Activated CD8-positive, alpha-beta memory T cell treated with anti-CD3 and anti-CD28 coated beads, Interleukin-2, amount 50 U/mL, for 4 hours (primary cell): Measurements from ENCODE around the gene PCMT1.
A peak's percentile ranks its signal among the peaks of the same experiment; 100 is the strongest.
"Not testable (repeated sequence)": the region's sequence is repeated elsewhere in the genome, so short reads cannot be mapped to it uniquely, and the experiment has no call there.

Source experiments
- DNase-seq: peaks from one replicate; pipeline ENCODE4 v3.0.0-alpha.2; 2020

PCMT1 gene

DNA sequence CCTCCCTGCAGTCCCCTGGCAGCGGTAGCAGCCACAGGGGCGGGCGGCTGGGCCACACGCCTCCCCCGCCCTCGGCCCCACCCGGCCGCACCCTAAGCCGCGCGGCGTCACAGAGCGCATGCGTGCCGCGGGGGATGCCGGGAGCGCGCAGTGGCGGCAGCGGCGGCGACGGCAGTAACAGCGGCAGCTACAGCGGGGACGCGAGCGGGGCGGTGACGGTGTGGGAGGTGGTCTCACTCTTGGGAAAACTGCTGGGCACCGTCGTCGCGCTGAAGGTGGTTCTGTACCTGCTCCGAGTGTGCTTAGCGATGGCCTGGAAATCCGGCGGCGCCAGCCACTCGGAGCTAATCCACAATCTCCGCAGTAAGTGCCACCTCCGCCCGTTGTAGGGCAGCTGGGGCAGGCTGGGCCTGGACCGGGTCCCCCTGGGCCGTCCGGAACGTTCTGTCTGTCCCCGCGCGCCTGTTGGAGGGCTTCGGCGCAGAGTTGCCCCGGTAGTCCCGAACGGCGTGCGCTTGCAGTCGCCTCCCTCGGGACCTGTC is at the start of gene PCMT1:
Gene PCMT1, plus strand, starts transcription at position 148 of the 542 bp plus-strand sequence. Its CDS starts 161 bp downstream, at position 309.
- peak; percentile 90 for DNase-seq

DNA sequence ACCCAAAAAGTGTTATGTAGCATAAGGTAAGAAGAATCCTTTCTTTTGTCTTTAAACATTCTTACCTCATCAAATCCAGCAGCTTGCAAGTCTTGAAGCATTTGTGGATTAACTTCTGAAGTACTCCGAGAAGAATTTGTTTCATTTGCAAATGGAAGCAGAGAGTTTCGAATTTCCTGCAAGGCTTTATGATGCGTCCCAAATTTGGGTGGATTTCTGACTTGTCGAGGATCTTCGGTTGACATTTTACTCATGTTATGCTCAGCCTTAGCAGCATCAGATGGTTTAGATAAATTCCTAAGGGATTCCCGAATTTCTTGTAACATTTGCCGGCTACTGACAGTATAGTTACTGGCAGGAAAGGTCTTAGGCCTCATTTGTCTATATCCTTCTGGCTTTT is 47.8 kb upstream of the PCMT1 start:
- no peak for DNase-seq

DNA sequence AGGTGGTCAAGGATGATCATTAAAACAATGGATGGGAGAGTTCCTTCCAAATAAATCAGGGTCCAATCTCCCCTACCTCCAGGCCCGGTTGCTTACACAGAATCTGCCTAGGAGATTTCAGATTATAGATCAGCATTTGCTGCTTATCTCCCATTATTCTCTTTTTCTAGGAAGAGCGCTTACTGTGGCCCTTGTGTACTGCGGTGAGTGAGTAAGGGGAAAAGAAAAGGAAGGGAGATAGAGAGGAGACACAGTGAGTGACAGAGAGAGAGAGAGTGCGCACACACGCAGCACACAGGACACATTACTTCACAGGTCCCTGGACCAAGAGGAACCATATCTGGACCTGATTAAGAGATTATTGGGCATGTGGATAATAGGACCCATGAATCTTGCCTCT is 37.8 kb upstream of the PCMT1 start:
- no peak for DNase-seq

DNA sequence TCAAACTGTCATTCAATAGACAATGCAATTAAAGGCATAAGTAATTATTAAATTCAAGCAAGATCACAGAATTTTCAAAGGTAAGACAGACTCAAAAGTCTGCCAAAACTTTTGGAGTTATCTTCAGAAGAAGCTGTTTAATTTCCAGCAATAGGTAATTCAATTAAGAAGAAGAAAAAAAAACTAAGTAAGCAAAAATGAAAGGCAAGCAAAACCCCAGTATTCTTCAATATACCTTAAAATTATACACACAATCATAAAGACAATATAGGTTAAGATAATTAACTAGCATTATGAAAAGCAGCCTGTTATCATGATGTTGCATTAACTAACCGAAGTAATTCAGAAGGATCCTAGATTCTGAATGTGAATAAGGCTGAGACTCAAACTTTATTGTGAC is 35.1 kb upstream of the PCMT1 start:
- DNase-seq = no peak

DNA sequence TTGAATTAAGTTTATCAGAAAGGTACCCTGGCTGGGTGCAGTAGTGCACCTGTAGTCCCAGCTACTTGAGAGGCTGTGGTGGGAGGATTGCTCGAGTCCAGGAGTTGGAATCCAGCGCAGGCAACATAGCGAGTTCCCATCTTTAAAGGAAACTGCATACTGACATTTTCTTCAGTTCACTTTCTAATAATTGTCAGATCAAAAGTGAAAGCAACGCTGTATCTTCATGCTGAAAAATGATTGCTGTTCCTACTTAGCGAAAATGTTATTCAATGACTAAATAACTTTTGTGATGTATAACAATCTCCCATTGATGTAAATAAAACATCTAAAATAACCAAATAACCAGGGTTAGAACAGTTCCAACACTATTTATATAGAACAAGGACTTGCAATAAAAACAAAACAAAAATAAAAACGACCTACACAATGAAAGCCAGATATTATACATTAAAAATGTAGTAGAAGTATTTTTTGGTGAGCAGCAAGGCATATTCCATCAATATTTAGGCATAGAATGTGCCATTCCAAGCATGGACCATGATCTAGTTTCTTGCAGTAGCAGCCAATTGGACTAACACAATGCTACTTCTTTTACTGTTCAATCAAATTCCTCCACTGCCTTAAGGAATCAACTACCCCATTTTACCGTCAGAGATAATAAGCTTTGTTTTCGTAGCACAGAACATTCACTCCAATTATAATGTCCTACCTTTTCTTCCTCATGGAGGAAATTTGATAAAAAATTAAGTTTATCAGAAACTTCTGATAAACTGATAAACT is 33.2 kb upstream of the PCMT1 start:
- DNase-seq = no peak

DNA sequence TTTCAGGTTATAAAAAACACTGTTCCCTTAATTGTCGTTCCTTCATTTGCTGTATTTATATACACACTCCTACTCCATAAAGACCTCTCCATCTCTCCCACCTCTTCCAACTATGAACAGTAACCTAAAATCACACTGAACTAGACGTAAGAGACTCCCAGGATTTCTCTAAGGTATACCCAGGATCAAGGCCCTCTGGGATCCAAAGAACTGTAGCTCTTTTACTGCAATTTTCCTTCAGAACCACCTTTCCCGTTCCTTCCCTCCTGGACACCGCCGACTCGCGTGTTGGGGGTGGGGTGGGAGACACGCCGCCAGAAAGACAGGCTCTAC is 32.3 kb upstream of the PCMT1 start:
- no peak for DNase-seq

DNA sequence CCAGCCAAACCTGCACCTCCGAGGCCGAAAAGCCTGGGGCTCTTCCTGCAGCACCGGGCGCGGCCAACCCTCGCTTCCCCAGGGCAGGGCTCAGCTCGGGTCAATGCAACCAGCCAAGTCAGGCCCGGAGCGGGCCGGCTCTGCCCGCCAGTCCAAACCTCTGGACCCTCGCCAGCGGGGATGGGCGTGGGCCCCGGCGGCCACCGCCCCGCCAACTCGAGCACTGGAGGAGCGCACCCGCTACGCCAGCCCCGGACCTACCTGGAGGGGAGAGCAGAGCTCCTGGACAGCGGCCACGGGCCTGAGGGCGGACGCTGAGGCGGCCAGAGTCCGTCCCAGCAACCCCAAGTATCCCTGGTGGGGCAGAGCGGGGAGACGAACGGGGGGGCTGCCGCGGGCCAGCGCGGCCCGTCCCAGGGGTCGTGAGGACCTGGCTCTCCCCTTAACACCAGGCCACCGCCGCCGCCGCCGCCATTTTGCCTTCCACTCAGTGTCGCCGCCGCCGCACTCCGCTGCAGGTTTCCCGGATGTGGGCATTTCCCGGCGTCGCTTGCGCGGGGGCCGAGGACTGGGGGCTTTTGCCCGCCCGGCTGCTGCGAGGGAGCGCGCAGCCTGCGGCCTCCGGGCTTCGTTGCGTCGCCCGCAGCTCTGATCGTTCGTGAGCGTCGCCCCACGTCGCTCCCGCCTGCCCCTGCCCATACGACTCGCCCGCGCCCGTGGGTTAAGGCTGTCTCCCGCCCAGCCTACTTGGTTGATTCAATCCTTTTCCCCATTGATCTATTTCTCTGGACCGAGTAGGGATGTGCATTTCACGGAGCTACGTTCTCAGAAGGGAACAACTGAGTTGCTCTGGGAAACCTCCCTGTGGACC is 31.7 kb upstream of the PCMT1 start, which contains the start of gene LATS1:
Gene LATS1, minus strand, starts transcription at position 514 of the 871 bp plus-strand sequence. CDS start 15,975 bp downstream, outside the sequence.
- peak; percentile 93 for DNase-seq

DNA sequence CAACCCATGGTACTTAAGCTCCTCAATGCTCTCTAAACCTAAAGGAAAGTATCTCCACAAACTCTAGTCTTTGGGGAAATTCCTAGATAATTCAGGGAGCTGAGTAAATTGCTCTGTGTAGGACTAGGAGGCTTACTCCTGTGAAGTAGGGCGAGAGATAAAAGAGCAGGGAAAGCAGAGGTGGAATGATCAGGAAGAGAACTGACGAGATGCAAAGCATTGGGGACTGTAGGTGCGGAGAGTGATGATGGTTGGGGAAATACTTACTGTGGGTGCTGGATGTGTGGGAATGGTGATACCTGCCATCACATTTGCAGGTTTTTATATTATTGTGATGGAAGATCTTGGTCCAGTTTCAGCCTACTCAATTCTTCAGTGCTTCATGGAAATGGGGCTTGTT is 30.0 kb upstream of the PCMT1 start:
- no peak for DNase-seq

DNA sequence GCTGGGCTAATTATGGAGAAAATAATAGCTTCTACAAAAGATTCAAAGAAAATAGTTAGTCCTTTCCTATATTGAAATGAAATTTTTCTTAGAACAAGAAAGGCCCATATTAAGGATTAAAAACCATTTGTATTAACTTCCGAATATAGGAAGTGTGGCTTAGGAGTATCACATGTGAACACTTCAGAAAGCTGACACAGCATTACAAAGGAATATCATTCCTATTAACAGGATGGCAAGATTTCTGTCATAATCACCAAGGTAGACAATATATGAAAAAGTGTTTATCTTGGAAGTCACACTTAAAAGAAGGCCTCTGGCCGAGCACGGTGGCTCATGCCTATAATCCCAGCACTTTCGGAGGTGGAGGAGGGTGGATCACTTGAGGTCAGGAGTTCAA is 26.3 kb upstream of the PCMT1 start:
- no peak for DNase-seq

DNA sequence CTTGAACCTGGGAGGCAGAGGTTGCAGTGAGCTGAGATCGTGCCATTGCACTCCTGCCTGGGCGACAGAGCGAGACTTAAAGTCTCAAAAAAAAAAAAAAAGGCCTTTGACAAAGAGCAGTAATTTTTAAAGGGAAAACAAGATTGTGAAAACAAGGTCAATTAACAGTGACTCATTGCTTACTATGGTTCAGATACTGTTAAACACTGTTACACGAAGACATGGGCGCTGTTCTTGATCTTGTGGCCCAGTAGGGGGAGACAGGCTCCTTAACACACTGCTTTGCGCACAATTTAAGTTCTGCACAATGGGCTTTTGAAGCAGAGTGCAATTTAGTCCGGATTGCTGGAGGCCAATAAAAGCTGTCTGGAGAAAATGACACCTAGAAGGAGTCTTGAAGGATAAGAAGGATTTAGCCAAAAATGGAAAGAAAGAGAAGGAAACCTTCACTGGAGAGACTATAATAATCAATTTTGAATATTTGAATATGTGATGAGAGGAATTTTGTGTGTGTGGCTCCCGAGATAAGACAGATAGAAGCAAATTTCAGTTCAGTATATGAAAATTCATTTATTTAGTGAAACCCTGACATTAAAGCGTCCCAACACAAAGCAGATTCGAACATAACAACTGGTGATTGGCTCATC is 25.6 kb upstream of the PCMT1 start:
- DNase-seq = peak; percentile 36

DNA sequence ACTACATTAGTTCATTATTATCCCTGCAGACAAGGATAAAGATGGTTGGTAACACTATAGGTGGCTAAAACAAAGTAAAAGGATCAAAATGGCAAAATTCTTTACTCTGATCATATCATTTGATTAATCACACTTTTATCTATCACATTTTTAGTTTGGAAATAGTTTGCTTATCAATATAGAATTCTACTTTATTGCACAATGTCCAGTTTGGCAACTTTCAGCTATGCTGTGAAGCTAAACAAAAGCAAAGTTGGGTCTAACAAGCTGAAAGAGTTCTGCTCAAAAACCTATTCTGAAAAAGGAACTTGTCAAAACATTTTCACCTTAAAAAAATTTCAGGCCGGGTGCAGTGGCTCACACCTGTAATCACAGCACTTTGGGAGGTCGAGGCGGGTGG is 23.8 kb upstream of the PCMT1 start:
- DNase-seq = no peak

DNA sequence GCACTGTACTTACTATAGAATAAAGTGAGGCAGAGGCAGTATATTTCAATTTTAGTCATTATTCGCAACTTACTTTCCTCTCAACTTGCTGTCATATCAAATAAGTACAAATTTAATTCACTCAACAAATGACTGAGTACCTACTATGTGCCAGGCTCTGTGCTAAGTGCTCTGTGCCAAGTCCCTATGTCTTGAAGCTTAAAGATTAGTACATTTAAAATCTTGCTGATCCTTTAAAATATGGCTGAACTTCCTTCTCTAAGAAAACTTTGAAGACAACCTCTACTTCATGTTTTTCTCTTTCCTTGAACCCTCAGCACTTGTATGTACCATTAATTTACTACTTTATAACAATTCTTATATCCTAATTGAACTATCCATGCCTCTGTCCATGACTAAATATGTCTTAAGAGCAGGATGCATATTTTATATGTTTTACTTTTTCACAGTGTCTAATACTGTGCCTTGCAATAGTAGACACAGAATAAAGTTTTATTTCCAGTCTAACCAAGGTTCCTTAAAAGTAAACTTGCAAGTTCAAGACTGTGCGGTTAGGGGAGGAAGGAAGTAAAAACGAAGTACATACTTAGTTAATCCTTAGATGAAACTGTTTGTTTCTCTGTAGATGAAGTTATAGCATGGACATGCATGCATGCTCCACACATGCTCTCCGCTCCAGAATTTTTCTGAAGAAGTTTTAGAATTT is 21.6 kb upstream of the PCMT1 start:
- DNase-seq = no peak

DNA sequence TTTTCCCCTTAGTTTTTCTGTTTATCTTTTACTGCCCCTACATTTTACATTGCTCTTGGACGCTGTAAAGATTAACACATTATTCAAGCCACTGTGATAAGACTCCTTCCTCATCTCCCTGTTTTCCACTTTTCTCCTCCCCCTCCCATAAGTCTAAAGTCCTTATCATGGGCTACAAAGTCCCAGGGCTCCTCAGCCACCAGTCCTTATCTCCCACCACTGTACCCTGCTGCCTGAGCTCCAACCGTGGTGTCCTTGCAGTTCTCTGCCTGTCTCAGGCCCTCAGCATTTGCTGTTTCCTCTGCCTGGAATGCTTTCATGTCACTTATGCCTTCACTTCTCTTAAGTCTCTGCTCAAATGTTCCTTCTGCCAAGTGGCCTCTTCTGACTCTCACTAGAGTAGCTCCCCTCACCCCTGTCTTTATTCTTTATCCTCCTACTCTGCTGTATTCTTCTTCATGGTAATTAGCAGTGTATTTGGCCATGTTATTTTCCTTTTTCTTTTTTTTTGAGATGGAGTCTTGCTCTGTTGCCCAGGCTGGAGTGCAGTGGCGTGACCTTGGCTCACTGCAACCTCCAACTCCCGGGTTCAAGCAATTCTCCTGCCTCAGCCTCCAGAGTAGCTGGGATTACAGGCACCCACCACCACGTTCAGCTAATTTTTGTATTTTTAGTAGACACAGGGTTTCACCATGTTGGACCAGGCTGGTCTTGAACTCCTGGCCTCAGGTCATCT is 20.9 kb upstream of the PCMT1 start:
- no peak for DNase-seq

DNA sequence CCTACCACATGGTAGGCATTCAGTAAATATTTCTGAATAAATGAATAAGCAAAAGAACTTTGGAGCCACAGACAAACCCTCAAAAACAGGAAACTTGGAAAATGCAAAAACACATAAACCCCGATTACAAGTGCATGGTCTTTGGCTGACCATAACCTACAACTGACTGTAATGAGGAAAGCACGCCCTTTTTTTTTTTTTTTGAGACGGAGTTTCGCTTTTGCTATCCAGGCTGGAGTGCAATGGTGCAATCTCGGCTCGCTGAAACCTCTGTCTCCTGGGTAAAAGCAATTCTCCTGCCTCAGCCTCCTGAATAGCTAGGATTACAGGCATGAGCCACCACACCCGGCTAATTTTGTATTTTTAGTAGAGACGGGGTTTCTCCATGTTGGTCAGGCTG is 19.7 kb upstream of the PCMT1 start:
- no peak for DNase-seq

DNA sequence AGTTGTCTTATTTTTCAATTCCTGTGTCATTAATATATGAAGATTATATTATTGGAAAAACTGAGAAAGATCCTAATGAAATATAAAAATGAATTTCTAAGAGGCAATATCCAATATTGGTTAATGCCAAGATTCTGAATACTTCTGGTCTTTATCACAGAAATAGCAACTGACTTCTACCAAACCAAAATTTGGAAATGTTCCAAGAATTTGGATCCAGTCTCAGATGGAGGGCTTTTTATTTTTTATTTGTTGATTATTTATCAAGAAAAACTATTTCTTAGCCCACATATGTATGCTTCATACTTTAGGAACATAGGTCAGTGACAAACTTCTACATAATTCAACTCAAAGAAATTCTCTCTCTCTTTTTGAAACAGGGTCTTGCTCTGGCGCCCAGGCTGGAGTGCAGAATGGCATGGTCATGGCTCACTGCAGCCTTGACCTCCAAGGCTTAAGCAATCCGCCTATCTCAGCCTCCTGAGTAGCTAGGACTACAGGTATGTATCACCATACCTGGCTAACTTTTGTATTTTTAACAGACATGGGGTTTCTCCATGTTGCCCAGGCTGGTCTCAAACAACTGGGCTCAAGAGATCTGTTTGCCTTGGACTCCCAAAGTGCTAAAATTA is 16.3 kb upstream of the PCMT1 start:
- DNase-seq = no peak

DNA sequence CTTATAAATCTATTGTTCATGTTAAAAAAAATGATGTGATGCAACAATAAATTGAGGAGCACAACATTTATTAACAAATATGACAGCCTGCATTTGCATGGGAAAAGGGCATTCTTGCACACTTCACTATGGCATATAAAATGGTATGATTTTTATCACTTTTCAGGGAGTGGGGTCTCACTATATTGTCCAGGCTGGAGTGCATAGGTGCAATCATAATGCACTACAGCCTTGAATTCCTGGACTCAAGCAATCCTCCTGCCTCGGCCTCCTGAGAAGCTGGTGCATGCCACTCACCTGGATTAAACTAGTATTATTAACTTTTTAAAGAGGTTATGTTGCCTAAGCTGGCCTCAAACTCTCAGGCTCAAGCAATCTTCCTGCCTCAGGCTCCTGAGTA is 14.6 kb upstream of the PCMT1 start:
- no peak for DNase-seq

DNA sequence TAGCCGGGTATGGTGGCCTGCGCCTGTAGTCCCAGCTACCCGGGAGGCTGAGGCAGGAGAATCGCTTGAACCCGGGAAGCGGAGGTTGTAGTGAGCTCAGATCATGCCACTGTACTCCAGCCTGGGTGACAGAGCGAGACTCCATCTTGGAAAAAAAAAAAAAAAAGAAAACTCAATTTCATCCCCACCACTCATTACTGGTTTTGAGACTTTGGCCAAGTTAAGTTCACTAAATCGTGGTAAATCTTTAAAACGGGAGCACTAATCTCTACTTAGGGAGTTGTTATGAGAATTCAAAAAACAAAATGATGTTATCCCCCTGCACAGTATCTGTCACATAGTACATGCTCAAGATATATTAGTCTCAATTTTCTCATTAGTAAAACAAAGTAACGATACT is 4.3 kb upstream of the PCMT1 start:
- DNase-seq = not testable (repeated sequence)

DNA sequence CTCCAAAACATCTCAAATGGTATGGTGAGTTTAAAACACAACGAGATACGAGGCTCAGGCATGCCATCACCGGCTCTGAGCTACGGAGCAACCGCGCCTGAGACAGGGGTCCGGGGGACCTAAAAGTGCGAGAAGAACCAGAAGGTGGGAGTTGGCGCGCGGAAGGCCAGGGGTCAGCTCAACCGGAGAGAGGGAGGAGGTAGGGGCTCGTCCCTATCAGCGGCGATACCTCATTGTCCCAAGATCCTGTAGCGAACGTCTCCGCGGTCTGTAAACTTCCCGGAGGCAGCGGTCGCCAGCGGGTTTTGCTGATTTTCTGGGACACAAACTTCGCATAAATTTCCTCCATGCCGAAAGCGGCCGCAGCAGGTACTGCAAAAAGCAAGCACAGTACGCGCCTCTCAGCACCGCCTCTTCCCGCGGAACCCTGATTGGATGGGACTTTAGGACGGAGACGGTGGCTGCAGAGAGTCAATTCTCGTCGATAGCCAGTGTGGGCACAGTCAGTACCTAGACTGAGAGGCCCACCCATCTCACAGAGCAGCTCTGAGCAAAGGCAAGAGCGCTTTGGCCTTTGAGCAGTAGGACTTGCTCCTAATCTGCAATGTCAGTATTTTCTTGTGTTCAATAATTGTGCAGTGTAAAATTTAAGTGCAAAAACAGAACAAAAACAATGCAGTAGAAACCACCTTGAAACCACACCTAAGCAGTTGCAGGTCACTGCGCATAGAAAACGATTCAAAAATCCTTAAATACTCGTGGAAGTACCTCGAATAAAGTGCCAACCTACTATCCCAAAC is 3.2 kb upstream of the PCMT1 start, which contains the start of gene NUP43:
Gene NUP43, minus strand, starts transcription at position 383 of the 800 bp plus-strand sequence. Its CDS starts 34 bp downstream, at position 349.
- peak; percentile 91 for DNase-seq

DNA sequence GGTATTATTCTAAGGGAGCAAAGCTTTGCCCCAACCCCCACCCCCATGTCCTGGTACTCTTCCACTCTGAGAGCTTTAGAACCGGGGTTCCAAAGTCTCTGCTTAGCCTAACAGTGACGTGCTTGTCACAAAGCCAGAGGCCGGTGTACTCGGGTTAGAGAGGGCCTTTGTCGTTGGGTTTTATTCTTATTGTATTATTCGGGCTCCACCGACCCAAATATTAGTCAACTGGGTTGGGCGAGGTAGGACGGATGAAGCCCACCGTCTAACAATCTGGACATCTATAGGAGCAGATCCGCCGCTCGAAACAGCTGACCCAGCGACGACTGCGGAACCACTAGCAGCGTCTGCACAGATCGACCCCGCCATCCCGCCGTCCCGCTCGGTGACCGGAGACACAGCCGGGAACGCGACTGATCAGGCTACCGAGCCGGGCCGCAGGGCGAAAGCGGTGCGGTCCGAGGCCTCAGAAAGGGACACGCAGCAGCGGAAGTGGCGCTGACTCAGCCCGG is 403 bp upstream of the PCMT1 start:
- not testable (repeated sequence) for DNase-seq

DNA sequence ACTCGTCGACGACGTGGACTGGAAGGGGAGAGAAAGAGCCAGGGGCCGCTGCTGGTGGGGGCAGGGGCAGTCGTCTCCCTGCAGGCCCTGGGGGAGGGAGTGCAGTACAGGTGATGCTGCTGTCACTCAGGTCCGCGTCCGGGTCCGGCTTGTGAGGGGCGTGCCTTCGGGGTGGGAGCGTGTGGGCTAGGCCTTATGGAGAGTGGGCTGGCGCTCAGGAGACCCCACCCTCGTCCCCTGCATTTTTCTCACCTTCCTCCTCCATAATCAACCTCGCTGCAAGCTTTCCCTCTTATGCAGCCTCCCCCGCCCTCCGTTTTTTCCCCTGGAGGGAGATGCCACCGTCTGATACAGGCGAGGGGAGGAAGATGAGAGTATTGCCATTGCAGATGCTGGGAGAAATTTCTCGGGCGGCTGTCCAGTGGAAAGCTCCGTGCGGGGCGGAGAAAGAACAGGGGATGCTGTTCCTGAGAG is 632 bp downstream of the PCMT1 start:
- peak; percentile 50 for DNase-seq
